Activated CD8-positive, alpha-beta T cell treated with anti-CD3 and anti-CD28 coated beads for 36 hours (primary cell): ENCODE results near the gene RGSL1. TPM values are rescaled to one million over a fixed set of nuclear protein-coding genes. Genes with fewer than 3 reads are reported as not detected.

Source experiments
- ATAC-seq: fragments of 200-7000 bp; cut with Tn5 transposase; one replicate; pipeline ENCODE4 v1.10.0; 2021; ENCODE audit warnings: mild to moderate bottlenecking, moderate library complexity
- CTCF ChIA-PET: fragments of 350-600 bp; sonication (Branson Sonifier 250); formaldehyde crosslinking; loops from one replicate; lab custom pipeline; 2021; ENCODE audit warnings: antibody characterized with exemption; lab: Charles Lee
- POLR2A ChIA-PET: fragments of 350-600 bp; sonication (Branson Sonifier 250); formaldehyde crosslinking; loops from one replicate; lab custom pipeline; 2021; ENCODE audit warnings: antibody characterized with exemption; lab: Charles Lee
- DNase-seq: peaks from one replicate; pipeline ENCODE4 v3.0.0-alpha.2; 2020
- H3K27ac Mint-ChIP-seq: one replicate; pipeline ENCODE4 v1.8.0; 2021; ENCODE audit warnings: mild to moderate bottlenecking, mixed read lengths
- H3K27me3 Mint-ChIP-seq: one replicate; pipeline ENCODE4 v1.8.0; 2021; ENCODE audit warnings: mixed read lengths
- H3K36me3 Mint-ChIP-seq: one replicate; pipeline ENCODE4 v1.8.0; 2021; ENCODE audit warnings: low read depth, mixed read lengths
- H3K4me1 Mint-ChIP-seq: one replicate; pipeline ENCODE4 v1.8.0; 2021; ENCODE audit warnings: low read depth, mixed read lengths
- H3K4me3 Mint-ChIP-seq: one replicate; pipeline ENCODE4 v1.8.0; 2021; ENCODE audit warnings: mild to moderate bottlenecking, moderate library complexity, mixed read lengths
- H3K9me3 Mint-ChIP-seq: one replicate; pipeline ENCODE4 v1.8.0; 2021; ENCODE audit warnings: mixed read lengths
- CTCF ChIP-seq: fragments of 200-600 bp; IDR thresholded peaks from one replicate; pipeline ENCODE4 v1.8.0; 2022; ENCODE audit warnings: antibody characterized with exemption, mild to moderate bottlenecking
- intact Hi-C: fragments of 100-400 bp; cut with micrococcal nuclease; formaldehyde crosslinking; loops from one replicate; pipeline ENCODE4 v1.10.0; 2022
- total RNA-seq, 2 experiments: library from RNA; stranded (reverse); gene quantifications; one replicate each; pipeline ENCODE4 v1.2.3, GENCODE V29; 2021

Gene RGSL1
- total RNA-seq, 2 experiments from 2014 or later, result not detected

GRCh38 chr1:182560392-182560984 lies 110.5 kb downstream of the RGSL1 start:
- no peaks in the 10 kb centered on the region for H3K36me3 Mint-ChIP-seq
- intact Hi-C loops, result no loop called here
- CTCF ChIA-PET, result no interaction called here

GRCh38 chr1:182561456-182561855 lies 111.5 kb downstream of the RGSL1 start:
- H3K9me3 Mint-ChIP-seq, result no peaks in the 10 kb centered on the region
- no peak overlapping the region for H3K27ac Mint-ChIP-seq
- peak; percentile 37 for ATAC-seq
- no peak overlapping the region for H3K4me3 Mint-ChIP-seq
- intact Hi-C loops, result no loop called here
- CTCF ChIA-PET, result interaction anchor here (0.6 kb wide), 1 partner anchor 83 kb away, joined by 4 read pairs; no protein-coding TSS in a partner anchor
- H3K27me3 Mint-ChIP-seq, result no peaks in the 10 kb centered on the region
- TF ChIP-seq CTCF, result no peak
- POLR2A ChIA-PET, result interaction anchor here (1.7 kb wide), 1 partner anchor 8 kb away, joined by 3 read pairs; no protein-coding TSS in a partner anchor
- H3K4me1 Mint-ChIP-seq, result no peaks in the 10 kb centered on the region
- H3K36me3 Mint-ChIP-seq, result no peaks in the 10 kb centered on the region
- no peak for DNase-seq

More at GRCh38 chr1:182560392-182560984, 110.5 kb downstream of the RGSL1 start:
- Mint-ChIP-seq H3K27ac (no peak overlapping the region), H3K4me3 (no peak overlapping the region), H3K27me3 (no peaks in the 10 kb centered on the region), H3K9me3 (no peaks in the 10 kb centered on the region), H3K4me1 (no peaks in the 10 kb centered on the region)
- ATAC-seq, result no peak
- POLR2A ChIA-PET, result no interaction called here
- DNase-seq, result no peak
- TF ChIP-seq CTCF, result no peak

- H3K27me3 Mint-ChIP-seq, result no peaks in the 10 kb centered on the region
- intact Hi-C loops, result no loop called here
- ChIA-PET POLR2A (interaction anchor here (0.6 kb wide), 1 partner anchor 227 kb away, joined by 3 read pairs; no protein-coding TSS in a partner anchor), CTCF (no interaction called here)
- H3K4me1 Mint-ChIP-seq, result no peaks in the 10 kb centered on the region
- H3K36me3 Mint-ChIP-seq, result no peaks in the 10 kb centered on the region
- DNase-seq (no peak), ATAC-seq (no peak)
- H3K4me3 Mint-ChIP-seq, result no peak overlapping the region
- TF ChIP-seq CTCF, result no peak
- H3K27ac Mint-ChIP-seq, result no peak overlapping the region
- no peaks in the 10 kb centered on the region for H3K9me3 Mint-ChIP-seq
These were observed 113.1 kb downstream of the RGSL1 start for GRCh38 chr1:182563095-182563494.

- Mint-ChIP-seq H3K4me3 (no peak overlapping the region), H3K36me3 (no peaks in the 10 kb centered on the region), H3K27me3 (no peaks in the 10 kb centered on the region), H3K9me3 (no peaks in the 10 kb centered on the region), H3K4me1 (no peaks in the 10 kb centered on the region), H3K27ac (no peak overlapping the region)
- ChIA-PET POLR2A (no interaction called here), CTCF (no interaction called here)
- no peak for ATAC-seq
- no peak for DNase-seq
- intact Hi-C loops, result no loop called here
- TF ChIP-seq CTCF, result no peak
These were observed 114.6 kb downstream of the RGSL1 start for GRCh38 chr1:182564406-182565004.

GRCh38 chr1:182565537-182565936 lies 115.6 kb downstream of the RGSL1 start:
- TF ChIP-seq CTCF, result no peak
- ChIA-PET CTCF (no interaction called here), POLR2A (no interaction called here)
- DNase-seq (no peak), ATAC-seq (no peak)
- H3K9me3 Mint-ChIP-seq, result no peaks in the 10 kb centered on the region
- no peak overlapping the region for H3K27ac Mint-ChIP-seq
- H3K27me3 Mint-ChIP-seq, result no peaks in the 10 kb centered on the region
- no peak overlapping the region for H3K4me3 Mint-ChIP-seq
- intact Hi-C loops, result no loop called here
- no peaks in the 10 kb centered on the region for H3K4me1 Mint-ChIP-seq
- no peaks in the 10 kb centered on the region for H3K36me3 Mint-ChIP-seq
